Spleen (tissue), 11 donors: ENCODE data around the gene ACBD6. TPM values are rescaled to one million over a fixed set of nuclear protein-coding genes. Genes with fewer than 3 reads are reported as not detected.

Experiments
- DNase-seq: peaks from one replicate; pipeline ENCODE4 v3.0.0-alpha.2; 2020
- H3K27ac ChIP-seq, 8 donors: fragments of 200-600 bp; sonication (generic) in 7 of 8; 1 replicate in 4 of 8; 2 replicates in 4 of 8; pipeline versions ENCODE4 v1.5.0 to v1.8.0; 2016 to 2021; ENCODE audit warnings: inconsistent platforms in 4 of 8, mild to moderate bottlenecking in 4 of 8, moderate library complexity in 1 of 8
- H3K27me3 ChIP-seq, 7 donors: fragments of 200-600 bp; sonication (generic) in 6 of 7; replicated peaks in 1 of 7; 1 replicate in 4 of 7; 2 replicates in 3 of 7; pipeline versions ENCODE4 v1.5.0 to v1.8.0; 2016 to 2021; ENCODE audit warnings: inconsistent platforms in 3 of 7, mild to moderate bottlenecking in 1 of 7
- H3K36me3 ChIP-seq, 6 donors: fragments of 200-600 bp; sonication (generic) in 5 of 6; 1 replicate in 4 of 6; 2 replicates in 2 of 6; pipeline versions ENCODE4 v1.5.0 to v1.8.0; 2016 to 2021; ENCODE audit warnings: inconsistent platforms in 2 of 6
- H3K4me1 ChIP-seq, 6 donors: fragments of 200-600 bp; sonication (generic) in 5 of 6; 1 replicate in 3 of 6; 2 replicates in 3 of 6; pipeline versions ENCODE4 v1.5.0 to v1.8.0; 2016 to 2021; ENCODE audit warnings: inconsistent platforms in 3 of 6
- H3K4me3 ChIP-seq, 8 donors: fragments of 200-600 bp; sonication (generic) in 7 of 8; 1 replicate in 4 of 8; 2 replicates in 4 of 8; pipeline versions ENCODE4 v1.5.0 to v1.8.0; 2016 to 2021; ENCODE audit warnings: inconsistent platforms in 4 of 8, mild to moderate bottlenecking in 4 of 8, moderate library complexity in 2 of 8
- H3K9me3 ChIP-seq, 8 donors: fragments of 200-600 bp; sonication (generic) in 7 of 8; 1 replicate in 4 of 8; 2 replicates in 4 of 8; pipeline versions ENCODE4 v1.5.0 to v1.8.0; 2016 to 2021; ENCODE audit warnings: inconsistent platforms in 4 of 8
- POLR2A ChIP-seq, 3 donors: fragments of 450-650 bp; IDR thresholded peaks; one replicate each; pipeline ENCODE4 v1.5.1; 2017; ENCODE audit warnings: antibody characterized with exemption in 3 of 3, mild to moderate bottlenecking in 1 of 3
- POLR2AphosphoS5 ChIP-seq, 3 donors: sonication (generic); formaldehyde crosslinking; IDR thresholded peaks; one replicate each; pipeline ENCODE4 v1.5.1; 2017; ENCODE audit warnings: antibody characterized with exemption in 3 of 3
- WGBS, 5 donors: extraction: QIAGEN DNeasy Blood & Tissue Kit in 3 of 5; methylation state at CpG; one replicate each; pipeline versions ENCODE4 v1.1.5 to v1.1.7; 2013 to 2018; 5-methylcytosine and 5-hydroxymethylcytosine counted together
- intact Hi-C: fragments of 100-400 bp; cut with DNase I; formaldehyde crosslinking; loops from one replicate; pipeline ENCODE4 v1.15.0; 2023; ENCODE audit warnings: low total_unique reads
- polyA plus RNA-seq, 3 donors: library from polyadenylated mRNA; stranded (reverse); fragments of 200-250 nt; gene quantifications; one replicate each; pipeline ENCODE4 v1.2.1, GENCODE V29; 2013
- total RNA-seq, 7 donors: library from RNA; depleted of rRNA in 3 of 7; stranded (reverse); fragments of >200 nt in 3 of 7; fragmentation: NEBNext Ultra II Directional in 4 of 7; extraction: Animal tissue kit (Norgen Biotek cat#: 25700) in 4 of 7; gene quantifications; one replicate each; pipeline versions ENCODE4 v1.1.0 to v1.2.1, GENCODE V29; 2016 to 2021
- TF ChIP-seq, protein P1 (sequence below), 11 experiments: fragments of 200-600 bp in 7 of 11; fragments of 450-650 bp in 4 of 11; sonication (generic) in 4 of 11; IDR thresholded peaks in 8 of 11; conservative IDR thresholded peaks in 3 of 11; 1 replicate in 7 of 11; 2 replicates in 4 of 11; pipeline versions ENCODE4 v1.4.0 to v1.8.0; 2016 to 2021; ENCODE audit warnings: antibody characterized with exemption in 11 of 11, inconsistent platforms in 4 of 11, mild to moderate bottlenecking in 1 of 11
- donor health status: healthy with polysubstance abuse.
- donor health status: DM: no; HTN: no; CAD: no; lungs with moderate emphysema.
- donor health status: DM: no; HTN: no; CAD: no.
- donor health status: Bipolar disorder and iron deficiency.
- donor health status: healthy.
- donor health status: DM: no; HTN: no; CAD: no.
- donor health status: DM: yes; HTN: yes; CAD: no.

ACBD6 gene
- total and polyA plus RNA-seq, 10 donors, result 27.2 to 62.9 (median 38.3) TPM

DNA sequence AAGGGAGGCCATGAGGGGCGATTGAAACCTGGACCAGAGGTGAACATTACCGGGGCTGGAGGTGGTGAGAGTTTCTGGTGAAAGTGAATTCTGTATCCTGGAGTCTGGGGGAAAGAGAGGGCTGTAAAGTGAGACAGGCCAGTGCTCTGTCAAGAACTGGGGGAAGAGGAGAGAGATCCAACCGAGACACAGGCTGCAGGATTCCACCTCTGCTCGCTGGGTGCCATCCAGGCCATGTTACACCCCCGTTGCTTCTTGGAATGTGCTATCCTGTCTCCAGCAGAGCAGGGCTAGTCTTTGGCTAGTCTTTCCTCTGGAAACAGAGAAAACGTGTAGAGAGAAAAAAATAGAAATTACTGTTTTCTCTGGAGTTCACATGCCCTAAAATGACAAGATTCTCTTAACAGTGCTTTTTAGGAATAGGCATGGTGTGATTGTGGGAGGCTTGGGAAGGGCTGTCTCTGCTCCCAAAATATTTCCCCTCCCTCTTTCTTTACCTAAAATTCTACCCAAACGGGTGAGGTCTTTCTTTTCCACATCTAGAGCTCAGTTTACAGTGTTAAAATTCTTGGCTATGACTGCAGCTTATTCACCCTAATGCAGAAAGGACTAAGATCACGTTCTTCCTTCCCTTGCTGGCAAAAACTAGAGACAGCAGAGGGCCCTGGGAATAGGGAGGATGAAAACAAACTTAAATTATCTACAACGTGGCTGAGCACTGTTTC is 39.9 kb upstream of the ACBD6 start:
- TF ChIP-seq, protein P1, sequence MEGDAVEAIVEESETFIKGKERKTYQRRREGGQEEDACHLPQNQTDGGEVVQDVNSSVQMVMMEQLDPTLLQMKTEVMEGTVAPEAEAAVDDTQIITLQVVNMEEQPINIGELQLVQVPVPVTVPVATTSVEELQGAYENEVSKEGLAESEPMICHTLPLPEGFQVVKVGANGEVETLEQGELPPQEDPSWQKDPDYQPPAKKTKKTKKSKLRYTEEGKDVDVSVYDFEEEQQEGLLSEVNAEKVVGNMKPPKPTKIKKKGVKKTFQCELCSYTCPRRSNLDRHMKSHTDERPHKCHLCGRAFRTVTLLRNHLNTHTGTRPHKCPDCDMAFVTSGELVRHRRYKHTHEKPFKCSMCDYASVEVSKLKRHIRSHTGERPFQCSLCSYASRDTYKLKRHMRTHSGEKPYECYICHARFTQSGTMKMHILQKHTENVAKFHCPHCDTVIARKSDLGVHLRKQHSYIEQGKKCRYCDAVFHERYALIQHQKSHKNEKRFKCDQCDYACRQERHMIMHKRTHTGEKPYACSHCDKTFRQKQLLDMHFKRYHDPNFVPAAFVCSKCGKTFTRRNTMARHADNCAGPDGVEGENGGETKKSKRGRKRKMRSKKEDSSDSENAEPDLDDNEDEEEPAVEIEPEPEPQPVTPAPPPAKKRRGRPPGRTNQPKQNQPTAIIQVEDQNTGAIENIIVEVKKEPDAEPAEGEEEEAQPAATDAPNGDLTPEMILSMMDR (IDR thresholded peaks at IDR 0.05 in 8 of 11, conservative IDR thresholded peaks at IDR 0.05 in 3 of 11), result no peak
- TF ChIP-seq POLR2AphosphoS5 (IDR thresholded peaks at IDR 0.05) (no peak), POLR2A (IDR thresholded peaks at IDR 0.05) (no peak)
- H3K4me3 ChIP-seq, result no peak overlapping the region
- WGBS, 5 donors, result 67 to 80% (median 77%) methylated on average over 9 of the region's 9 CpGs
- no peaks in the 10 kb centered on the region for H3K4me1 ChIP-seq
- H3K9me3 ChIP-seq, result no peaks in the 10 kb centered on the region
- DNase-seq, result no peak
- intact Hi-C loops, result no loop called here
- H3K27me3 ChIP-seq, result peaks cover 0 to 2% (median 0%) of the 10 kb centered on the region in 7 donors
- no peak overlapping the region for H3K27ac ChIP-seq
- H3K36me3 ChIP-seq, result no peaks in the 10 kb centered on the region

DNA sequence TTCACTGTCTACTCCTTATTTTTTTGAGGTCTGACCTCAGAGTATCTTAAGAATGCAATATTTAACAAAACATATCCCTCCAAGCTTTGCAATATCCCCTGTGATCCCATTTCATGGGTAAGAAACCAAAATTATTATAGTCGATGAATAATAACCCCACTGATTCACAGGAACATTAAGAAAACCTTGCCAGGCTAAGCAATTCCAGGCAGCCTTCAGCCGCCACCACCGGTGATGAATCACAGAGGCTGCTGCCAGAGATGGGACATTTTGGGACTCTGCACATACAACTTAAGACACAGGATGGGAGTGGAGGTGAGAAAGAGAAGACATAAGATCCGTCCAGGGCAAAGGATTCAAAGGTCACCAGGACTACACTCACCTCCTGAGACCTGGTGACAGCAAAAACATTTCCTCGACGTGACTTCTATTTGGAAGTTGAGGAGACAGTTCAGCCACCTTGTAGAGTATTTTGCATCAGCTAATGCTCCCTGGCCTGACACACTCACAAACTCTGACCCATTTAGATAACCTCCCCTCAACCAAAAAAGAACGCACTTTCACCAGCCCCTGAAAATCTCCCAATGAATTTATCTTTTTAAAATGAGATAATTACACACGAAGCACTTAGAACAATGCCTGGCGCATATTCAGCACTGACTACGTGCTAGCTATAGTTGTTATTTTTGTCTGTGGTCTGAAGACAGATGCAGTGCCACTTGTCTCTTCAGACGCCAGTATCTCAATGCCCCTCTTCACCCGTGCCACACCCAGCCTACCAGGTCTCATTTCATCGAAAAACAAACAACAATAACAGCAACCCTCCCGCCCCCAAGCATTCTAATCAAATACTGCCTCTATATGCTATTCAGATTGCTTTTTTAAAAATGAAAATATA is 38.6 kb upstream of the ACBD6 start:
- TF ChIP-seq POLR2A (IDR thresholded peaks at IDR 0.05) (no peak), POLR2AphosphoS5 (IDR thresholded peaks at IDR 0.05) (no peak)
- TF ChIP-seq, protein P1 (IDR thresholded peaks at IDR 0.05 in 8 of 11, conservative IDR thresholded peaks at IDR 0.05 in 3 of 11), result no peak
- DNase-seq, result no peak
- H3K27me3 ChIP-seq, result peaks cover 0 to 7% (median 0%) of the 10 kb centered on the region in 7 donors
- intact Hi-C loops, result no loop called here
- H3K4me3 ChIP-seq, result no peak overlapping the region
- no peaks in the 10 kb centered on the region for H3K9me3 ChIP-seq
- 82 to 90% (median 87%) methylated on average over 14 of the region's 14 CpGs for WGBS, 5 donors
- H3K4me1 ChIP-seq, result no peaks in the 10 kb centered on the region
- H3K36me3 ChIP-seq, result no peaks in the 10 kb centered on the region
- no peak overlapping the region for H3K27ac ChIP-seq

- Histone ChIP-seq H3K9me3 (no peaks in the 10 kb centered on the region), H3K4me1 (no peaks in the 10 kb centered on the region), H3K27ac (no peak overlapping the region), H3K27me3 (peaks cover 0 to 7% (median 0%) of the 10 kb centered on the region in 7 donors), H3K4me3 (no peak overlapping the region), H3K36me3 (no peaks in the 10 kb centered on the region)
- WGBS, 5 donors, result 90 to 96% (median 95%) methylated on average over 7 of the region's 7 CpGs
- no peak for TF ChIP-seq POLR2AphosphoS5 (IDR thresholded peaks at IDR 0.05)
- TF ChIP-seq, protein P1 (IDR thresholded peaks at IDR 0.05 in 8 of 11, conservative IDR thresholded peaks at IDR 0.05 in 3 of 11), result no peak
- TF ChIP-seq POLR2A (IDR thresholded peaks at IDR 0.05), result no peak
- no peak for DNase-seq
- intact Hi-C loops, result loop anchor here (10.0 kb wide), 1 partner anchor 96 kb away; the partner anchor contains the start of gene XPR1
Observed at GRCh38 chr1:180539136-180539535, 36.8 kb upstream of the ACBD6 start.
